GM12878 (cell line): ENCODE data around the gene BLACAT1. TPM values are rescaled to one million over a fixed set of nuclear protein-coding genes. Genes with fewer than 3 reads are reported as not detected.

Source experiments
- BHLHE40 ChIP-seq, 2 experiments: fragments of 450-650 bp in 1 of 2; IDR thresholded peaks; 2 replicates each; pipeline ENCODE4 v1.6.1; 2011 to 2017; ENCODE audit warnings: low read depth in 2 of 2, borderline replicate concordance in 1 of 2, improper control_type of control experiment in 1 of 2, low read length in 1 of 2, mild to moderate bottlenecking in 1 of 2
- BRCA1 ChIP-seq: IDR thresholded peaks from 2 replicates; pipeline ENCODE4 v1.6.1; 2011; ENCODE audit warnings: low read depth, low read length, improper control_type of control experiment
- CBX3 ChIP-seq: fragments of 200-600 bp; sonication (generic); IDR thresholded peaks from 2 replicates; pipeline ENCODE4 v1.6.1; 2016; ENCODE audit warnings: low read depth, borderline replicate concordance
- DPF2 ChIP-seq: fragments of 450-650 bp; IDR thresholded peaks from 2 replicates; pipeline ENCODE4 v1.6.1; 2017; ENCODE audit warnings: mild to moderate bottlenecking
- GABPA ChIP-seq: IDR thresholded peaks from 2 replicates; pipeline ENCODE4 v1.6.1; 2014; ENCODE audit warnings: antibody characterized with exemption, low read depth, mild to moderate bottlenecking, inconsistent platforms
- GATAD2B ChIP-seq: fragments of 450-650 bp; conservative IDR thresholded peaks from 2 replicates; pipeline ENCODE4 v1.6.1; 2017; ENCODE audit warnings: low read depth, mild to moderate bottlenecking, moderate library complexity
- HDAC2 ChIP-seq: fragments of 200-600 bp; sonication (generic); IDR thresholded peaks from 2 replicates; pipeline ENCODE4 v1.6.1; 2017
- JUNB ChIP-seq: IDR thresholded peaks from 2 replicates; pipeline ENCODE4 v1.6.1; 2016; ENCODE audit warnings: antibody characterized with exemption, mild to moderate bottlenecking
- JUND ChIP-seq: IDR thresholded peaks from 2 replicates; pipeline ENCODE4 v1.6.1; 2012; ENCODE audit warnings: low read depth, mild to moderate bottlenecking, low read length, improper control_type of control experiment, moderate library complexity
- KAT2A ChIP-seq: conservative IDR thresholded peaks from 2 replicates; pipeline ENCODE4 v1.6.1; 2011; ENCODE audit warnings: low read depth, low read length; ENCODE audit not compliant: control insufficient read depth
- MEF2B ChIP-seq: fragments of 450-650 bp; IDR thresholded peaks from 2 replicates; pipeline ENCODE4 v1.6.1; 2018; ENCODE audit warnings: mild to moderate bottlenecking, moderate library complexity; ENCODE audit not compliant: partially characterized antibody, poor library complexity, severe bottlenecking
- MXI1 ChIP-seq: fragments of 150-350 bp; IDR thresholded peaks from 2 replicates; pipeline ENCODE4 v1.6.1; 2011; ENCODE audit warnings: low read depth, mild to moderate bottlenecking, inconsistent platforms, low read length, improper control_type of control experiment
- POLR2AphosphoS2 ChIP-seq: IDR thresholded peaks from 2 replicates; pipeline ENCODE4 v1.6.1; 2011; ENCODE audit warnings: low read depth, mild to moderate bottlenecking, low read length, improper control_type of control experiment, moderate library complexity
- RAD51 ChIP-seq: fragments of 450-650 bp; IDR thresholded peaks from 2 replicates; pipeline ENCODE4 v1.6.1; 2016; ENCODE audit warnings: moderate library complexity, mild to moderate bottlenecking, inconsistent platforms
- RBBP5 ChIP-seq: fragments of 200-600 bp; sonication (generic); conservative IDR thresholded peaks from 2 replicates; pipeline ENCODE4 v1.6.1; 2016
- RCOR1 ChIP-seq: conservative IDR thresholded peaks from 2 replicates; pipeline ENCODE4 v1.6.1; 2012; ENCODE audit warnings: low read depth, low read length, improper control_type of control experiment
- SMAD1 ChIP-seq: fragments of 450-650 bp; IDR thresholded peaks from 2 replicates; pipeline ENCODE4 v1.6.1; 2018; ENCODE audit warnings: mild to moderate bottlenecking, low read depth; ENCODE audit not compliant: partially characterized antibody
- TBL1XR1 ChIP-seq: IDR thresholded peaks from 2 replicates; pipeline ENCODE4 v1.6.1; 2012; ENCODE audit warnings: low read depth, low read length, improper control_type of control experiment
- ZNF687 ChIP-seq: fragments of 450-650 bp; IDR thresholded peaks from 2 replicates; pipeline ENCODE4 v1.6.1; 2017; ENCODE audit warnings: mild to moderate bottlenecking, moderate library complexity
- polyA plus RNA-seq, 11 experiments: library from polyadenylated mRNA; depleted of rRNA in 4 of 11; unstranded in 6 of 11; stranded (reverse) in 5 of 11; fragments of >200 nt; fragmentation: Nextera tagmentation in 4 of 11; fragmentation: Illumina TruSeq in 1 of 11; extraction: Ambion mirVana in 4 of 11; extraction: Trizol in 1 of 11; gene quantifications; 1 replicate in 1 of 11; 2 replicates in 10 of 11; pipeline versions ENCODE4 v1.2.1 to v1.2.3, GENCODE V29; 2011 to 2016; ENCODE audit warnings: inconsistent platforms in 2 of 11, missing spikeins in 2 of 11, low read depth in 1 of 11
- total RNA-seq, 4 experiments: library from RNA; depleted of rRNA in 3 of 4; stranded (reverse); fragments of >200 nt in 3 of 4; fragmentation: Illumina TruSeq in 1 of 4; extraction: Trizol in 1 of 4; gene quantifications; 2 replicates each; pipeline versions ENCODE4 v1.2.1 to v1.2.3, GENCODE V29; 2013 to 2021
- TF ChIP-seq, protein P1 (sequence below), 3 experiments: IDR thresholded peaks in 2 of 3; conservative IDR thresholded peaks in 1 of 3; 2 replicates each; pipeline ENCODE4 v1.5.1; 2011; ENCODE audit warnings: low read depth in 3 of 3, low read length in 3 of 3, mild to moderate bottlenecking in 3 of 3, control low read depth in 2 of 3, moderate library complexity in 2 of 3, inconsistent platforms in 1 of 3, mixed read lengths in 1 of 3; ENCODE audit not compliant: control insufficient read depth in 2 of 3, insufficient read depth in 1 of 3; ENCODE audit errors: extremely low read depth in 1 of 3

The BLACAT1 gene
- total and polyA plus RNA-seq, 10 of the 15 experiments (the other 5 are each of a cell fraction or from before 2014, with no cell fraction given): 0.04 to 1.6 (median 0.15) TPM; not detected in 1

GRCh38 chr1:205504311-205505075 lies 48.6 kb upstream of the BLACAT1 start, which contains the start of gene CDK18 (continued):
- TF ChIP-seq RCOR1 (no peak), JUND (no peak), TBL1XR1 (no peak), ZNF687 (peak; percentile 71), GABPA (no peak), JUNB (no peak), BHLHE40 (IDR thresholded peaks at IDR 0.05; ENCODE audit: borderline replicate concordance in 1 of 2, low read depth in 2 of 2, low read length in 1 of 2) (peak; percentile 6 to 48; a peak in 2 of 4 replicates), DPF2 (peak; percentile 42; the same call in 1 of the 2 replicates), RAD51 (no peak), MXI1 (no peak), HDAC2 (no peak), CBX3 (no peak), POLR2AphosphoS2 (no peak), BRCA1 (no peak), RBBP5 (no peak), MEF2B (no peak), SMAD1 (no peak), KAT2A (no peak), GATAD2B (peak; percentile 67; the same call in 1 of the 2 replicates)
- TF ChIP-seq, protein P1, sequence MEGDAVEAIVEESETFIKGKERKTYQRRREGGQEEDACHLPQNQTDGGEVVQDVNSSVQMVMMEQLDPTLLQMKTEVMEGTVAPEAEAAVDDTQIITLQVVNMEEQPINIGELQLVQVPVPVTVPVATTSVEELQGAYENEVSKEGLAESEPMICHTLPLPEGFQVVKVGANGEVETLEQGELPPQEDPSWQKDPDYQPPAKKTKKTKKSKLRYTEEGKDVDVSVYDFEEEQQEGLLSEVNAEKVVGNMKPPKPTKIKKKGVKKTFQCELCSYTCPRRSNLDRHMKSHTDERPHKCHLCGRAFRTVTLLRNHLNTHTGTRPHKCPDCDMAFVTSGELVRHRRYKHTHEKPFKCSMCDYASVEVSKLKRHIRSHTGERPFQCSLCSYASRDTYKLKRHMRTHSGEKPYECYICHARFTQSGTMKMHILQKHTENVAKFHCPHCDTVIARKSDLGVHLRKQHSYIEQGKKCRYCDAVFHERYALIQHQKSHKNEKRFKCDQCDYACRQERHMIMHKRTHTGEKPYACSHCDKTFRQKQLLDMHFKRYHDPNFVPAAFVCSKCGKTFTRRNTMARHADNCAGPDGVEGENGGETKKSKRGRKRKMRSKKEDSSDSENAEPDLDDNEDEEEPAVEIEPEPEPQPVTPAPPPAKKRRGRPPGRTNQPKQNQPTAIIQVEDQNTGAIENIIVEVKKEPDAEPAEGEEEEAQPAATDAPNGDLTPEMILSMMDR (IDR thresholded peaks at IDR 0.05 in 2 of 3, conservative IDR thresholded peaks at IDR 0.05 in 1 of 3; ENCODE audit: control insufficient read depth in 2 of 3, extremely low read depth in 1 of 3, insufficient read depth in 1 of 3, low read depth in 3 of 3, low read length in 3 of 3): no peak
